HepG2 (cell line): ENCODE data around the gene ZNF831. TPM values are rescaled to one million over a fixed set of nuclear protein-coding genes. Genes with fewer than 3 reads are reported as not detected.

Experiments
- DNMT3B ChIP-seq: conservative IDR thresholded peaks from 2 replicates; pipeline ENCODE4 v1.6.1; 2016; ENCODE audit warnings: missing biosample characterization, control low read depth
- FOXA3 ChIP-seq: IDR thresholded peaks from 2 replicates; pipeline ENCODE4 v1.6.1; 2016; ENCODE audit warnings: missing genetic modification reagents, missing compliant biosample characterization
- GATA4 ChIP-seq: sonication (generic); IDR thresholded peaks from 2 replicates; pipeline ENCODE4 v1.6.1; 2016; ENCODE audit warnings: antibody characterized with exemption, low read depth, borderline replicate concordance
- GATAD2A ChIP-seq: IDR thresholded peaks from 2 replicates; pipeline ENCODE4 v1.6.1; 2016
- KDM3A ChIP-seq: IDR thresholded peaks from 2 replicates; pipeline ENCODE4 v1.6.1; 2018; ENCODE audit warnings: low read depth, missing compliant biosample characterization
- KMT2A ChIP-seq: sonication (generic); formaldehyde crosslinking; IDR thresholded peaks from 2 replicates; pipeline ENCODE4 v1.4.0; 2020; ENCODE audit warnings: missing genetic modification reagents
- PAF1 ChIP-seq: IDR thresholded peaks from 2 replicates; pipeline ENCODE4 v1.6.1; 2016; ENCODE audit warnings: missing genetic modification reagents, missing compliant biosample characterization
- PRDM15 ChIP-seq: sonication (generic); formaldehyde crosslinking; IDR thresholded peaks from 2 replicates; pipeline ENCODE4 v1.4.0; 2020; ENCODE audit warnings: missing genetic modification reagents
- ZBTB43 ChIP-seq: sonication (generic); formaldehyde crosslinking; conservative IDR thresholded peaks from 2 replicates; pipeline ENCODE4 v1.4.0; 2020; ENCODE audit warnings: missing genetic modification reagents
- ZNF274 ChIP-seq: sonication (generic); formaldehyde crosslinking; IDR thresholded peaks from 2 replicates; pipeline ENCODE4 v1.5.1; 2020; ENCODE audit warnings: mild to moderate bottlenecking, missing genetic modification reagents
- ZNF546 ChIP-seq: sonication (generic); formaldehyde crosslinking; conservative IDR thresholded peaks from 2 replicates; pipeline ENCODE4 v1.8.1; 2023; ENCODE audit warnings: mild to moderate bottlenecking, missing genetic modification reagents
- ZNF616 ChIP-seq: sonication (generic); formaldehyde crosslinking; IDR thresholded peaks from 2 replicates; pipeline ENCODE4 v1.5.0; 2020; ENCODE audit warnings: low read depth, mild to moderate bottlenecking, missing genetic modification reagents
- ZNF784 ChIP-seq: sonication (generic); formaldehyde crosslinking; IDR thresholded peaks from 2 replicates; pipeline ENCODE4 v1.5.1; 2020; ENCODE audit warnings: missing genetic modification reagents, mild to moderate bottlenecking, borderline replicate concordance
- ZZZ3 ChIP-seq: sonication (generic); formaldehyde crosslinking; IDR thresholded peaks from 2 replicates; pipeline ENCODE4 v1.4.0; 2020; ENCODE audit warnings: missing genetic modification reagents, mild to moderate bottlenecking, borderline replicate concordance
- polyA plus RNA-seq, 8 experiments: library from polyadenylated mRNA; depleted of rRNA in 3 of 8; stranded (reverse) in 7 of 8; unstranded in 1 of 8; fragments of >200 nt; fragmentation: Illumina TruSeq in 4 of 8; extraction: Trizol in 4 of 8; gene quantifications; 2 replicates each; pipeline versions ENCODE4 v1.2.1 to v1.2.3, GENCODE V29; 2011 to 2016; ENCODE audit warnings: low read depth in 4 of 8, missing spikeins in 1 of 8, mixed read lengths in 1 of 8; ENCODE audit not compliant: insufficient read depth in 1 of 8
- total RNA-seq, 5 experiments: library from RNA; depleted of rRNA; stranded (reverse); fragments of >200 nt; fragmentation: Illumina TruSeq; extraction: Trizol; gene quantifications; 2 replicates each; pipeline ENCODE4 v1.2.3, GENCODE V29; 2016; ENCODE audit warnings: low read depth in 1 of 5
- TF ChIP-seq, protein P1 (sequence below): sonication (generic); formaldehyde crosslinking; IDR thresholded peaks from 2 replicates; pipeline ENCODE4 v1.8.1; 2023; ENCODE audit warnings: mild to moderate bottlenecking, missing genetic modification reagents
- TF ChIP-seq, protein P2 (sequence below): sonication (generic); formaldehyde crosslinking; IDR thresholded peaks from 2 replicates; pipeline ENCODE4 v1.4.0; 2020; ENCODE audit warnings: mild to moderate bottlenecking, missing genetic modification reagents

Gene ZNF831
- total and polyA plus RNA-seq, 2 of the 13 experiments (the other 11 are each of a cell fraction or from before 2014, with no cell fraction given): not detected

DNA sequence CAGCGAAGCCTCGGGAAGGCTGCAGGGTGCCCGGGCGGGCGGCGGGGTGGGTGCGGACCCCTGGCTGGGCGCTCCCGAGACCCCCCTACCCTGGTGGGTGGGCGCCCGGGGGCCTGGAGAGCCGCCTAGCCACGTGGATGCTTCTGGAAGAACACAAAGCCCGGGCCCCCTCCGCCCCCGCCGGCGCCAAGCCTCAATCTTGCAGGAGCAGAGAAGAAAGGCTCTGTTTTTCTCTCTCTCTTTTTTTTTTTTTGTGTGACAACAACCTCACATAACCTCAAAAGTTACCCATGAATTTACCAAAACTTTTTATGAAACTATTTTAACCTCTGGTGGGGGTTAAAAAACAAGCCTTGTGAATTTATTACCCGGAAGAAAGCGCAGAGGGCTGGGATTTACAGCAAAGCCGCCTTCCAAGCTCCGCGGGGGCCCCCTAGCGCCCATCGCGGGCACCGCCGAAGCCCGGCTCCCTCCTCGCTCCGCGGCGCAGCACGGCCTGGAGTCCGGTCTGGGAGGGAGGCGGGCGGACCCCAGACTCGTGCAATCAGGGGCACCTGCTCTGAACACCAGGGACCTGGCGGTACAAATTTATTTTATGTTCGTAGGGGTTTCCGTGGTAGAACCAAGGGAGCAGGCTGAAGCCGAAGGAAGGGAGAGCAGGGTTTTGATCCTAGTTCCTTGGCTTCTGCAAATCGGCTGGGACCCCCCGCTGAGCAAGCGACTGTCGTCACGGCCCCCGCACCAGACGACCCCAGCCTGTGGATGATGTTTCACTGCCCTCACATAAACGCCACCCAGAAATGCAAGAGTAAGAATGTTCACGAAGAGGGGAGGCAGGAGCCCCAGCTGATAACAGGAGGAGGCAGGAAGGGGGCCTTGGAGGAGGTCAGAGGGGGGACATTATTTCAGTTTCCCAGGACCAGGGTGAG lies 58.9 kb downstream of the ZNF831 start (continued):
- TF ChIP-seq, protein P1, sequence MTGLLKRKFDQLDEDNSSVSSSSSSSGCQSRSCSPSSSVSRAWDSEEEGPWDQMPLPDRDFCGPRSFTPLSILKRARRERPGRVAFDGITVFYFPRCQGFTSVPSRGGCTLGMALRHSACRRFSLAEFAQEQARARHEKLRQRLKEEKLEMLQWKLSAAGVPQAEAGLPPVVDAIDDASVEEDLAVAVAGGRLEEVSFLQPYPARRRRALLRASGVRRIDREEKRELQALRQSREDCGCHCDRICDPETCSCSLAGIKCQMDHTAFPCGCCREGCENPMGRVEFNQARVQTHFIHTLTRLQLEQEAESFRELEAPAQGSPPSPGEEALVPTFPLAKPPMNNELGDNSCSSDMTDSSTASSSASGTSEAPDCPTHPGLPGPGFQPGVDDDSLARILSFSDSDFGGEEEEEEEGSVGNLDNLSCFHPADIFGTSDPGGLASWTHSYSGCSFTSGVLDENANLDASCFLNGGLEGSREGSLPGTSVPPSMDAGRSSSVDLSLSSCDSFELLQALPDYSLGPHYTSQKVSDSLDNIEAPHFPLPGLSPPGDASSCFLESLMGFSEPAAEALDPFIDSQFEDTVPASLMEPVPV (CRISPR knock-in tag): no peak
- TF ChIP-seq, protein P2, sequence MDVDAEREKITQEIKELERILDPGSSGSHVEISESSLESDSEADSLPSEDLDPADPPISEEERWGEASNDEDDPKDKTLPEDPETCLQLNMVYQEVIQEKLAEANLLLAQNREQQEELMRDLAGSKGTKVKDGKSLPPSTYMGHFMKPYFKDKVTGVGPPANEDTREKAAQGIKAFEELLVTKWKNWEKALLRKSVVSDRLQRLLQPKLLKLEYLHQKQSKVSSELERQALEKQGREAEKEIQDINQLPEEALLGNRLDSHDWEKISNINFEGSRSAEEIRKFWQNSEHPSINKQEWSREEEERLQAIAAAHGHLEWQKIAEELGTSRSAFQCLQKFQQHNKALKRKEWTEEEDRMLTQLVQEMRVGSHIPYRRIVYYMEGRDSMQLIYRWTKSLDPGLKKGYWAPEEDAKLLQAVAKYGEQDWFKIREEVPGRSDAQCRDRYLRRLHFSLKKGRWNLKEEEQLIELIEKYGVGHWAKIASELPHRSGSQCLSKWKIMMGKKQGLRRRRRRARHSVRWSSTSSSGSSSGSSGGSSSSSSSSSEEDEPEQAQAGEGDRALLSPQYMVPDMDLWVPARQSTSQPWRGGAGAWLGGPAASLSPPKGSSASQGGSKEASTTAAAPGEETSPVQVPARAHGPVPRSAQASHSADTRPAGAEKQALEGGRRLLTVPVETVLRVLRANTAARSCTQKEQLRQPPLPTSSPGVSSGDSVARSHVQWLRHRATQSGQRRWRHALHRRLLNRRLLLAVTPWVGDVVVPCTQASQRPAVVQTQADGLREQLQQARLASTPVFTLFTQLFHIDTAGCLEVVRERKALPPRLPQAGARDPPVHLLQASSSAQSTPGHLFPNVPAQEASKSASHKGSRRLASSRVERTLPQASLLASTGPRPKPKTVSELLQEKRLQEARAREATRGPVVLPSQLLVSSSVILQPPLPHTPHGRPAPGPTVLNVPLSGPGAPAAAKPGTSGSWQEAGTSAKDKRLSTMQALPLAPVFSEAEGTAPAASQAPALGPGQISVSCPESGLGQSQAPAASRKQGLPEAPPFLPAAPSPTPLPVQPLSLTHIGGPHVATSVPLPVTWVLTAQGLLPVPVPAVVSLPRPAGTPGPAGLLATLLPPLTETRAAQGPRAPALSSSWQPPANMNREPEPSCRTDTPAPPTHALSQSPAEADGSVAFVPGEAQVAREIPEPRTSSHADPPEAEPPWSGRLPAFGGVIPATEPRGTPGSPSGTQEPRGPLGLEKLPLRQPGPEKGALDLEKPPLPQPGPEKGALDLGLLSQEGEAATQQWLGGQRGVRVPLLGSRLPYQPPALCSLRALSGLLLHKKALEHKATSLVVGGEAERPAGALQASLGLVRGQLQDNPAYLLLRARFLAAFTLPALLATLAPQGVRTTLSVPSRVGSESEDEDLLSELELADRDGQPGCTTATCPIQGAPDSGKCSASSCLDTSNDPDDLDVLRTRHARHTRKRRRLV (CRISPR knock-in tag): no peak
- TF ChIP-seq ZNF546 (CRISPR knock-in tag): no peak
- TF ChIP-seq ZNF616 (CRISPR knock-in tag): no peak
- TF ChIP-seq ZNF274 (CRISPR knock-in tag): peak; percentile 54; the same call in 1 of the 2 replicates
- no peak for TF ChIP-seq GATA4
- no peak for TF ChIP-seq PRDM15 (CRISPR knock-in tag)
- TF ChIP-seq KDM3A: no peak
- TF ChIP-seq ZNF784 (CRISPR knock-in tag): peak; percentile 73; the same call in 1 of the 2 replicates
- no peak for TF ChIP-seq DNMT3B
- TF ChIP-seq KMT2A: no peak
- TF ChIP-seq ZBTB43 (CRISPR knock-in tag): no peak
- TF ChIP-seq GATAD2A (CRISPR knock-in tag): no peak
- TF ChIP-seq PAF1 (CRISPR knock-in tag): no peak
- no peak for TF ChIP-seq FOXA3 (CRISPR knock-in tag)
- TF ChIP-seq ZZZ3 (CRISPR knock-in tag): no peak
